Bronchial epithelial cell (primary cell): ENCODE measurements around the gene SRPK3. TPM values are rescaled to one million over a fixed set of nuclear protein-coding genes. Genes with fewer than 3 reads are reported as not detected.

Source experiments
- DNase-seq: peaks from one replicate; pipeline ENCODE4 v3.0.0-alpha.2; 2010; ENCODE audit warnings: low read depth
- FAIRE-seq: peaks from 2 replicates; lab custom pipeline; 2011; peaks lifted over from hg19 to GRCh38; lab: Jason Lieb, UNC
- H3K27me3 ChIP-seq: 2 replicates; pipeline ENCODE4 v1.5.1; 2011; ENCODE audit warnings: low read length; ENCODE audit not compliant: control insufficient read depth, insufficient read depth
- H3K36me3 ChIP-seq: 2 replicates; pipeline ENCODE4 v1.5.1; 2011; ENCODE audit warnings: low read length; ENCODE audit not compliant: control insufficient read depth, insufficient read depth
- H3K4me3 ChIP-seq: 2 replicates; pipeline ENCODE4 v1.5.1; 2011; ENCODE audit warnings: mild to moderate bottlenecking, low read depth, low read length, control low read depth
- CTCF ChIP-seq: IDR thresholded peaks from 2 replicates; pipeline ENCODE4 v1.5.1; 2011; ENCODE audit warnings: mild to moderate bottlenecking, moderate library complexity, low read length, control low read depth, inconsistent platforms; ENCODE audit not compliant: insufficient read depth, severe bottlenecking
- total RNA-seq: library from RNA; depleted of rRNA; stranded (reverse); fragments of >200 nt; gene quantifications from 2 replicates; pipeline ENCODE4 v1.2.1, GENCODE V29; 2014

SRPK3 gene
- total RNA-seq, 1 donor from 2014 or later = under 0.01 TPM

GRCh38 chrX:153828308-153828707, 47.5 kb downstream of the SRPK3 start:
- Histone ChIP-seq H3K27me3 (peaks cover 12% of the 10 kb centered on the region), H3K36me3 (no peaks in the 10 kb centered on the region), H3K4me3 (no peak overlapping the region)
- TF ChIP-seq CTCF = no peak
- no peak for FAIRE-seq
- no peak for DNase-seq

- FAIRE-seq (no peak), DNase-seq (no peak)
- H3K36me3 ChIP-seq = no peaks in the 10 kb centered on the region
- peaks cover 12% of the 10 kb centered on the region for H3K27me3 ChIP-seq
- H3K4me3 ChIP-seq = no peak overlapping the region
- no peak for TF ChIP-seq CTCF
Observed at GRCh38 chrX:153828723-153829548, 48.1 kb downstream of the SRPK3 start.

GRCh38 chrX:153829549-153829798, 48.6 kb downstream of the SRPK3 start:
- FAIRE-seq = no peak
- no peak for TF ChIP-seq CTCF
- no peak for DNase-seq
- Histone ChIP-seq H3K27me3 (peaks cover 12% of the 10 kb centered on the region), H3K36me3 (no peaks in the 10 kb centered on the region), H3K4me3 (no peak overlapping the region)

- H3K27me3 ChIP-seq = peaks cover 12% of the 10 kb centered on the region
- FAIRE-seq (no peak), DNase-seq (no peak)
- H3K4me3 ChIP-seq = no peak within 1 kb of the TSS
- TF ChIP-seq CTCF = no peak
- H3K36me3 ChIP-seq = no peaks in the 10 kb centered on the region
Observed at GRCh38 chrX:153829799-153830639, 49.2 kb downstream of the SRPK3 start, which contains the start of gene PDZD4. Gene PDZD4 (minus strand): TSS chrX:153830544. CDS start chrX:153830298, 246 bp downstream.

- TF ChIP-seq CTCF = no peak
- DNase-seq (no peak), FAIRE-seq (no peak)
- Histone ChIP-seq H3K4me3 (no peak overlapping the region), H3K36me3 (no peaks in the 10 kb centered on the region), H3K27me3 (peaks cover 12% of the 10 kb centered on the region)
Observed at GRCh38 chrX:153830640-153831428, 50.0 kb downstream of the SRPK3 start.
